Body of pancreas (tissue), 4 donors: Measurements from ENCODE around the gene SBF2. TPM values are rescaled to one million over a fixed set of nuclear protein-coding genes. Genes with fewer than 3 reads are reported as not detected.

ENCODE experiments used
- ATAC-seq: fragments of 150-250 bp; one replicate; pipeline ENCODE4 v1.9.1; 2016
- DNase-seq, 4 donors: peaks; one replicate each; pipeline ENCODE4 v3.0.0-alpha.2; 2019
- H3K27ac ChIP-seq, 4 donors: fragments of 200-600 bp; sonication (generic); 1 replicate in 3 of 4; 2 replicates in 1 of 4; pipeline versions ENCODE4 v1.5.1 to v1.6.1; 2016 to 2019; ENCODE audit warnings: mild to moderate bottlenecking in 1 of 4, mixed read lengths in 1 of 4, moderate library complexity in 1 of 4
- H3K27me3 ChIP-seq, 2 donors: fragments of 200-600 bp; sonication (generic); one replicate each; pipeline ENCODE4 v1.6.0; 2016; ENCODE audit warnings: mild to moderate bottlenecking in 1 of 2
- H3K36me3 ChIP-seq, 2 donors: fragments of 200-600 bp; sonication (generic); replicated peaks in 1 of 2; 2 replicates each; pipeline ENCODE4 v1.5.1; 2016; ENCODE audit warnings: low read depth in 2 of 2; ENCODE audit not compliant: insufficient read depth in 1 of 2
- H3K4me1 ChIP-seq: fragments of 200-600 bp; sonication (generic); one replicate; pipeline ENCODE4 v1.6.0; 2016
- H3K4me3 ChIP-seq, 2 donors: fragments of 200-600 bp; sonication (generic); 1 replicate in 1 of 2; 2 replicates in 1 of 2; pipeline ENCODE4 v1.5.1; 2016 to 2019
- H3K9me3 ChIP-seq, 3 donors: fragments of 200-600 bp; sonication (generic); 1 replicate in 2 of 3; 2 replicates in 1 of 3; pipeline ENCODE4 v1.5.1; 2016
- POLR2A ChIP-seq, 3 donors: fragments of 450-650 bp; IDR thresholded peaks; one replicate each; pipeline ENCODE4 v1.6.1; 2016; ENCODE audit warnings: antibody characterized with exemption in 3 of 3, mild to moderate bottlenecking in 2 of 3
- WGBS, 2 donors: methylation state at CpG; one replicate each; pipeline ENCODE4 v1.1.5; 2017; 5-methylcytosine and 5-hydroxymethylcytosine counted together
- intact Hi-C: fragments of 100-400 bp; cut with DNase I; formaldehyde crosslinking; loops from one replicate; pipeline ENCODE4 v1.15.1; 2023
- total RNA-seq, 2 donors: library from RNA; depleted of rRNA; stranded (reverse); fragments of >200 nt; gene quantifications; one replicate each; pipeline ENCODE4 v1.1.0, GENCODE V29; 2016
- TF ChIP-seq, protein P1 (sequence below), 7 experiments: fragments of 450-650 bp in 4 of 7; fragments of 200-600 bp in 3 of 7; sonication (generic) in 3 of 7; IDR thresholded peaks; one replicate each; pipeline ENCODE4 v1.5.1; 2016 to 2019; ENCODE audit warnings: antibody characterized with exemption in 7 of 7

The SBF2 gene
- total RNA-seq, 2 donors from 2014 or later = 23.6 to 38.9 TPM

DNA sequence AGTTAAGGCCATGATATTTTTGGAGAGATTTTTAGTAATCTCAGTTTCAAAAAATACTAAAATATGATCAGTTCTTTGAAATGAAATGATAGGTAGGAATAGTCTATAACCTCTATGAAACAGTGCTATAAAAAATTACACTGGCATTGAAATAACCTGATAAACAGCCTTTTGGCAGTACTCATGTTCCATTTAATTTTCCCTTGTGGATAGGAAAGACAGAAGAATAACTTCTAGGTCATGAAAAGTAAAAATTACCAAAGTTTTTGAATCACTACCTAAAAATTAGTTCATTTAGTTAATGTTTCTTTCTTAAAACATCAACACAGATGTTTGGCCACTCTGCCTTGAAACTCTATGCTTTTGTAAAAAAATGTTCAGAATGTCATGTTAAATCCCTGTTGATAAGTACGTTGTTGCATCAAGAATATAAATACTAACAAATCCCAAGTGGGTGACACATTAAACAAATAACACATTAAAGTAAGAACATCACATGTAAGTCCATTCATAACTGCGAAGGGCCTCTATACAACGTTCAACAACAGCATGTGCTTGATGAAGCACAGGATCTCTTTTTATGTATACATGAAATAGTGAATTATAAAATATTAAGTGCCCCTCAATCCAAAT, 339.9 kb downstream of the SBF2 start:
- Histone ChIP-seq H3K27ac (no peak overlapping the region), H3K9me3 (no peaks in the 10 kb centered on the region), H3K36me3 (no peaks in the 10 kb centered on the region), H3K27me3 (no peaks in the 10 kb centered on the region), H3K4me3 (no peak overlapping the region), H3K4me1 (no peaks in the 10 kb centered on the region)
- intact Hi-C loops = no loop called here
- DNase-seq (no peak), ATAC-seq (no peak)
- TF ChIP-seq, protein P1, sequence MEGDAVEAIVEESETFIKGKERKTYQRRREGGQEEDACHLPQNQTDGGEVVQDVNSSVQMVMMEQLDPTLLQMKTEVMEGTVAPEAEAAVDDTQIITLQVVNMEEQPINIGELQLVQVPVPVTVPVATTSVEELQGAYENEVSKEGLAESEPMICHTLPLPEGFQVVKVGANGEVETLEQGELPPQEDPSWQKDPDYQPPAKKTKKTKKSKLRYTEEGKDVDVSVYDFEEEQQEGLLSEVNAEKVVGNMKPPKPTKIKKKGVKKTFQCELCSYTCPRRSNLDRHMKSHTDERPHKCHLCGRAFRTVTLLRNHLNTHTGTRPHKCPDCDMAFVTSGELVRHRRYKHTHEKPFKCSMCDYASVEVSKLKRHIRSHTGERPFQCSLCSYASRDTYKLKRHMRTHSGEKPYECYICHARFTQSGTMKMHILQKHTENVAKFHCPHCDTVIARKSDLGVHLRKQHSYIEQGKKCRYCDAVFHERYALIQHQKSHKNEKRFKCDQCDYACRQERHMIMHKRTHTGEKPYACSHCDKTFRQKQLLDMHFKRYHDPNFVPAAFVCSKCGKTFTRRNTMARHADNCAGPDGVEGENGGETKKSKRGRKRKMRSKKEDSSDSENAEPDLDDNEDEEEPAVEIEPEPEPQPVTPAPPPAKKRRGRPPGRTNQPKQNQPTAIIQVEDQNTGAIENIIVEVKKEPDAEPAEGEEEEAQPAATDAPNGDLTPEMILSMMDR (IDR thresholded peaks at IDR 0.05) = no peak
- no peak for TF ChIP-seq POLR2A (IDR thresholded peaks at IDR 0.05)
- WGBS, 2 donors = 69 to 73% methylated on average over 3 of the region's 3 CpGs

DNA sequence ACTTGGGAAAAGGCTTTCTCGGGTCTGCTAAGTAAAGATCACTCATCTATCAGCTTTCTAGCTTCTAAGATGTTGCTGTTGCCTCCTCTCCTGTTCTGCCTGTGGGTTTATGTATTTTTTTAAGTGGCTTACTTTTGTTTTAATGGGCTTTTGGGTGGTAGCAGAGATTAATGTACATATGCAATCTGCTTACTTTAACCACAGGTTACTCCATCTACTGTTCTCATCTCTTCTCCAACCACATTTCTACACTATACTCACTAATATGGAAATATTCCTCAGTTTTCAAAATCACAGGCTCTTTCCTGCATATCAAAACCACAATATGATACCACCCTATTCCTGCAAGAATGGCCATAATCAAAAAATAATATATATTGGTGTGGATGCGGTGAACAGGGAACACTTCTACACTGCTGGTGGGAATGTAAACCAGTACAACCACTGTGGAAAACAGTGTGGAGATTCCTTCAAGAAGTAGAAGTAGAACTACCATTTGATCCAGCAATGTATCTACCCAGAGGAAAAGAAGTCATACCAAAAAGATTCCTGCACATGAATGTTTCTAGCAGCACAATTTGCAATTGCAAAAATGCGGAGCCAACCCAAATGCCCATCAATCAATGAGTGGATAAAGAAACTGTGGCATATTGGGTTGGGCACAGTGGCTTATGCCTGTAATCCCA, 341.4 kb downstream of the SBF2 start:
- Histone ChIP-seq H3K27ac (no peak overlapping the region), H3K4me3 (no peak overlapping the region), H3K4me1 (no peaks in the 10 kb centered on the region), H3K9me3 (no peaks in the 10 kb centered on the region), H3K27me3 (no peaks in the 10 kb centered on the region), H3K36me3 (no peaks in the 10 kb centered on the region)
- TF ChIP-seq, protein P1 (IDR thresholded peaks at IDR 0.05) = no peak
- no peak for TF ChIP-seq POLR2A (IDR thresholded peaks at IDR 0.05)
- 96 to 98% methylated on average over 3 of the region's 3 CpGs for WGBS, 2 donors
- intact Hi-C loops = no loop called here
- DNase-seq (no peak), ATAC-seq (no peak)

DNA sequence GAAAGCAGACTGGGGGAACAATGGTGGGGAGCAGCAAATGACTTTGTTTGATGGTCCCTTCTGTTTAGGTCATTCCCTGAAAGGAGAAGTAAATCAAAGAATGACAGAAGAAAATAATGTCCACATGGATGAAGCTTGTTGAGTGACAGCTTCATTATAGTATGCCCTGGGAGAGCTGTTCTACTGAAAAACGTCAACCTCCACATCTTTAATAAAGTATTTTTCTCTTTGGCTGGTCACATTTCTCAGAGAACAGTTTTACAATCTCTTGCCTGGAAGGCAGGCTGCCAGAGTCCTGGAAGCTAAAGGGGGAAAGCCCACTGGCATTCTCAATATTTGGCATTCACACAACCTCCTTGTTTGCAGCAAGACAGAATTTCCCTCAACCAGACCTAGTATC, 342.2 kb downstream of the SBF2 start:
- H3K4me3 ChIP-seq = no peak overlapping the region
- intact Hi-C loops = no loop called here
- ATAC-seq = no peak
- TF ChIP-seq POLR2A (IDR thresholded peaks at IDR 0.05) = no peak
- TF ChIP-seq, protein P1 (IDR thresholded peaks at IDR 0.05) = no peak
- H3K27me3 ChIP-seq = no peaks in the 10 kb centered on the region
- peak in 1 of 4 donors; percentile 3 for DNase-seq
- 28 to 42% methylated on average over 1 of the region's 1 CpG for whole genome bisulfite sequencing, 2 donors
- no peak overlapping the region for H3K27ac ChIP-seq
- no peaks in the 10 kb centered on the region for H3K9me3 ChIP-seq
- H3K4me1 ChIP-seq = no peaks in the 10 kb centered on the region
- H3K36me3 ChIP-seq = no peaks in the 10 kb centered on the region

DNA sequence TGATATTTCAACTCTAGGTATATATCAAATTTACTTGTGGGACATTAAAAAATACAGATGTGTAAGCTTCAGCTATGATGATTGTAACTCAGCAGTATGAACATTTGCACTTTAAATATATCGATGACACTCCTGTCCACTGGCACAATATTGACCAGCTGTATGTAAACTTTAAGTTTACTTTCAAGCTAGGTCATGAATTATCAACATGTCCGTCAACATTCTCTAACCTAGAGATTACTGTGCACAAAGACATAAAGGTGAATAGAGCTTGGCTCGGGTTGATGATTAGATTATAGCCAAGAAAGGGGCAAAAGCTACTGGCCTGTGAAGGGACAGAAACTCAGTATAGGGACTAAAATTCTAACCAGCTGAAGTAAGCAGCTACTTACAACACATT, 343.6 kb downstream of the SBF2 start:
- no peak for TF ChIP-seq POLR2A (IDR thresholded peaks at IDR 0.05)
- TF ChIP-seq, protein P1 (IDR thresholded peaks at IDR 0.05) = no peak
- WGBS, 2 donors = 44 to 45% methylated on average over 3 of the region's 3 CpGs
- H3K36me3 ChIP-seq = no peaks in the 10 kb centered on the region
- H3K27me3 ChIP-seq = no peaks in the 10 kb centered on the region
- no peaks in the 10 kb centered on the region for H3K4me1 ChIP-seq
- intact Hi-C loops = no loop called here
- H3K4me3 ChIP-seq = no peak overlapping the region
- DNase-seq (no peak), ATAC-seq (no peak)
- H3K9me3 ChIP-seq = no peaks in the 10 kb centered on the region
- no peak overlapping the region for H3K27ac ChIP-seq
